LNCAP (cell line): ENCODE data around the gene IFNGR1.

ENCODE experiments used
- TF ChIP-seq, protein P1 (sequence below): fragments of 450-650 bp; IDR thresholded peaks from 2 replicates; pipeline ENCODE4 v1.5.1; 2017; ENCODE audit warnings: mild to moderate bottlenecking

IFNGR1 gene

GRCh38 chr6:137223370-137224131 is 4.4 kb upstream of the IFNGR1 start:
- TF ChIP-seq, protein P1, sequence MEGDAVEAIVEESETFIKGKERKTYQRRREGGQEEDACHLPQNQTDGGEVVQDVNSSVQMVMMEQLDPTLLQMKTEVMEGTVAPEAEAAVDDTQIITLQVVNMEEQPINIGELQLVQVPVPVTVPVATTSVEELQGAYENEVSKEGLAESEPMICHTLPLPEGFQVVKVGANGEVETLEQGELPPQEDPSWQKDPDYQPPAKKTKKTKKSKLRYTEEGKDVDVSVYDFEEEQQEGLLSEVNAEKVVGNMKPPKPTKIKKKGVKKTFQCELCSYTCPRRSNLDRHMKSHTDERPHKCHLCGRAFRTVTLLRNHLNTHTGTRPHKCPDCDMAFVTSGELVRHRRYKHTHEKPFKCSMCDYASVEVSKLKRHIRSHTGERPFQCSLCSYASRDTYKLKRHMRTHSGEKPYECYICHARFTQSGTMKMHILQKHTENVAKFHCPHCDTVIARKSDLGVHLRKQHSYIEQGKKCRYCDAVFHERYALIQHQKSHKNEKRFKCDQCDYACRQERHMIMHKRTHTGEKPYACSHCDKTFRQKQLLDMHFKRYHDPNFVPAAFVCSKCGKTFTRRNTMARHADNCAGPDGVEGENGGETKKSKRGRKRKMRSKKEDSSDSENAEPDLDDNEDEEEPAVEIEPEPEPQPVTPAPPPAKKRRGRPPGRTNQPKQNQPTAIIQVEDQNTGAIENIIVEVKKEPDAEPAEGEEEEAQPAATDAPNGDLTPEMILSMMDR: no peak

DNA sequence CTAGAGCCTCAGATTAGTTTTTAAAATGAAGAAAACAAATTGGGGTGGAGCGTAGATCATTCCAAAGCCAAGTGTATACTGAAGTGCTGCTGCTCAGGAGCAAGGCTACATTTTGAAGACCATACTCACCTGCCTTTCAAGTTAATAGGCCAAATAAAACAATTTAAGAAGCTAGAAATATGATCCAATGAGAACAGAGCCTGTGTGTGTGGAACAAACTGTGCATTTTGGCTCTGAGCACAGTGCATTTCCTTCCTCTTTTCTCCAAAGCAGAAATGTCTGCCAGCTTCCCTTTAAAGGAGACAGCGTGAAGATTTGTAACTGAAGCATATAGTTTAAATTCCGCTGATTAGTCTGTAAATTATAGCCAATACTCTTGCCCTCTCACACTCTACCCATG is 3.2 kb upstream of the IFNGR1 start:
- TF ChIP-seq, protein P1: no peak

DNA sequence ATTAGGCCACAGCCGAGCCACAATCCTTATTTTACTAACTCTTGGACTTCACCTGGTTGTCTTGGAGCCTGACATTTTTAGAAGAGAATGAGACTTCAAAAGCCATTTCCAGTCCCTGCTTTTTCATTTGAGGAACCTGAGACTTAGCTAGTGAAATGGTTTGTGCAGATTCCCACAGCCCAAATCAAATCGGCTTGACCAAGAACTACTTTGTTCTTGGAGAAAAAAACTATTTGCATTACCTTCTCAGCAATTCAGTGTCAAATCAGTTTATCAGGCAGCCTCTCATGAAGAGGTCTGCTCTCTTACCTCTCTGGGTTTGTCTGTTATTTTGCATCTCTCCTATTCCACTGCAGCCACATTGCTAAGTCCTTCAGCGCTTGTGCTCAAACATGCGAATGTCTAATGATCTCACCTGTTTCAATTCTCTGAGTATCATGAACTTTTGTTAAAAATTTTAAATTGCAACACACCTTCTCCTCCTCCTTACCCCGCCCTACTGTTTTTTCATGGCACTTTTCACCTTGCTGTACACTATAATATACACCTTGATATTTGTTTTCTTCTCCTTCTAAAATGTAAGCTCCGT is 573 bp upstream of the IFNGR1 start:
- TF ChIP-seq, protein P1: no peak

DNA sequence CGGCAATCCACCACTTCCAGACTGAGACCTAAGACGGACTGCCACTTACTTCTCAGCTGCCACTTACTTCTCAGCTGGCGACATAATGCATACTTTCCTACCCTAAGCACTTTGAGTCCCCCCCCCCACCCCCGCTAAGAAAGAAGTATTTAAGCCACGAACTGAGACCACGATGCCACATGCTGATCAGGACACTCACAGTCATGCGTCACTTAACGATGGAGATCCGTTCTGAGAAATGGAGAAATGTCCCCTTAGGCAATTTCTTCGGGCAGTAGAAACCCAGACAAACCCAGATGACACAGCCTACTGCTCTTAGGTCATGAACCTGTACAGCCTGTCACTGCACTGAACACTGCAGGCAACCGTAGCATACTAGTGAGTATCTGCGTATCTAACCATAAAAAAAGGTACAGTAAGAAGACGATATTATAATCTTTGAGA is 690 bp downstream of the IFNGR1 start:
- TF ChIP-seq, protein P1: no peak

DNA sequence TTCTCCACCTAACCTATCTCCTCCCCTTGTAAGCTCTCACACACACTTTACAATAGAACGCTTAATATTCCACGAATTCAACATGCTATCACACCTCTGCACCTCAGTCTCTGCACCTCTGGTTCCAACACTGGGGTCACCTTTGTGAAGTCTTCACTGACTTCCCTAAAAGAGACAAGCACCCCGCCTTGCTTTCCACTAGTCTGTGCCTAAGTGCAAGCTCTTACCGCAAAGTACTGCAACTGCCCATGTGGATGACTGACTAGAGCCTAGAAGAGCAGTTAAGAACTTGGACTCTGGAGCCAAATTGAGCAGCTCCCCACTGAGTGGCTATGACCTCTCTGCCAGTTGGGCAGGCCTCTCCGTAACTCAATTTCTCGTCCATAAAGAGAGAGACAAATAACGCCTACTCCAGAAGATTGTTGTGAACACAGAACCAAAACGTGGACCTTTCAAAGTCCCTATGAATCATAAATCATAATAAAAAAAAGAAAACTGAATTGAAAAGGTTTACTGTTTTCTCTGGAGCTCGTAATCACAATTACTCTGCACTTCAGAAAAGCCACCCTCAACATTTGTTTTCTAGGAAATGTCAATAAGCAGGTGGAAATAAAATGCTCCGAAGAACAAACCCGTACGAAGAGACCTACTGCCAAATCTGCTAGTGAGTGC is 1.2 kb downstream of the IFNGR1 start:
- TF ChIP-seq, protein P1: no peak

DNA sequence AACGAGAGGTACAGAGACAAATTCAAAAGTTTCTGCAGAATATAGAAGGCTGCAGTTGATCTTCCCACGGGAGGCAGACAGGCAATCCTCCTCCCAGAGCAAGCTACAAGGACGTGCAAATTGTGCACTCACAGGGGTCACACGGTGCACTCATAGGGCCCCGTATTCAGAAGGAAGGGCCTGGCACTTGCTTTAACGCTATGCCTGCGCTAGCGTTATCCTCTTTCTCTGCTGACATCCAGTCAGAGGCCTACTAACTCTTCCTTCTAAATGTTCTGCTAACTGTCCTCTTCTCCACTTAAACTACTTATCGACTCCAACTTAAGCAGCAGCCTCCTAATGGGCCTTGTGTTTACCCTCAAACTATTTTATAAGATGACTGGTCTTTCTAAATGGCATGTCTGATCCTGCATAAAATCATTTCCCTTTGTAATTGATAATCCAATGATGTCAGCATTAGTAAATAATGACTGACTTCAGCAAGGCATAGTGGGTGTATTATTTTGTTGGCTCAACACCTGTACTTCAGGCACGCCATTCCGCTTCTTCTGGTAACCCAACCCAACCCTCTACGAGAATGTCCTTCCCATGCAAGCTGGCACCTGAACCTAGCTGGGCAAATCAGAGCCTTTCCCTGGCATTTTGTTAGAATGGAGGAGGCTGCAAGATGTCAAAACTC is 2.2 kb downstream of the IFNGR1 start:
- TF ChIP-seq, protein P1: no peak

DNA sequence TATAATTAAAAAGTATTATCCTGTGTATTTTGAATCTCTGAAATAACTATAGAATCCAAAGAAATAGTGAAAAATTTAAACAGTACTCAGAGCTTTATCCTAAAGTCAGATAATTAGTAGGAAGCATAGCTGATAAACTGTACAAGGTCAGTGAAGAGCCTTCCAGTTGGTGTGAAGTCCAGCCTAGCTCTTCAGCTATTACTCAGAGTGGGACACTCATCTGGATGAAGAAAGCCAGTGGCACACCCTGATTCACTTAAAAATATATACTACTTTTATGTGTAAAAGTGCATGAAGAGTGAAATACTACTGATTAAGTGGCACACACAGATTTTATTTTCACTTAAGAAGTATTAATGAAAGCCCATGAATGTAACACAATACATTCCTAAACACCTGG is 3.1 kb downstream of the IFNGR1 start:
- TF ChIP-seq, protein P1: no peak
